OCI-LY3 (cell line): ENCODE data around the gene STEEP1.

Experiments used
- CTCF ChIP-seq: fragments of 200-600, 300-600 bp; sonication (generic); IDR thresholded peaks from 2 replicates; pipeline ENCODE4 v1.5.1; 2014; ENCODE audit warnings: antibody characterized with exemption, low read length, low read depth
- EZH2phosphoT487 ChIP-seq: fragments of 200-600 bp; shearing (Covaris generic); IDR thresholded peaks from 2 replicates; pipeline ENCODE4 v1.6.1; 2018; ENCODE audit warnings: antibody characterized with exemption, mixed run types, low read depth

- TF ChIP-seq CTCF = peak; percentile 59
- TF ChIP-seq EZH2phosphoT487 = no peak
These were observed 76.5 kb downstream of the STEEP1 start for GRCh38 chrX:119488749-119489148.
